Measurements from ENCODE around the gene ASNS.

- no peak for TF ChIP-seq POLR2A (IDR thresholded peaks at IDR 0.05; ENCODE audit: extremely low read depth, insufficient read length)
- TF ChIP-seq CTCF (IDR thresholded peaks at IDR 0.05; ENCODE audit: low read depth, low read length): no peak
Measured at GRCh38 chr7:97868314-97868713, 3.9 kb downstream of the ASNS start.

Measured in NB4 (cell line).